Smooth muscle cell (in vitro differentiated cells): ENCODE measurements around the gene C2CD3. TPM values are rescaled to one million over a fixed set of nuclear protein-coding genes. Genes with fewer than 3 reads are reported as not detected.

Experiments used
- DNase-seq: peaks from one replicate; lab custom pipeline; 2025; ENCODE audit not compliant: unreplicated experiment; lab: John Stamatoyannopoulos, UW
- H2AFZ ChIP-seq: fragments of 200-600 bp; sonication (generic); 2 replicates; pipeline ENCODE4 v1.6.0; 2016; ENCODE audit warnings: antibody characterized with exemption, low read depth, mild to moderate bottlenecking
- H3F3A ChIP-seq: fragments of 200-600 bp; sonication (generic); 2 replicates; pipeline ENCODE4 v1.6.0; 2017; ENCODE audit warnings: antibody characterized with exemption, low read depth
- H3K27ac ChIP-seq: fragments of 200-600 bp; sonication (generic); 2 replicates; pipeline ENCODE4 v1.5.1; 2016; ENCODE audit warnings: low read depth, mild to moderate bottlenecking
- H3K27me3 ChIP-seq: fragments of 200-600 bp; sonication (generic); 2 replicates; pipeline ENCODE4 v1.6.1; 2016; ENCODE audit warnings: low read depth, mild to moderate bottlenecking
- H3K36me3 ChIP-seq: fragments of 200-600 bp; sonication (generic); 2 replicates; pipeline ENCODE4 v1.5.1; 2016; ENCODE audit warnings: low read depth
- H3K4me1 ChIP-seq: fragments of 200-600 bp; sonication (generic); 2 replicates; pipeline ENCODE4 v1.5.1; 2016; ENCODE audit warnings: low read depth
- H3K4me2 ChIP-seq: fragments of 200-600 bp; sonication (generic); 2 replicates; pipeline ENCODE4 v1.6.0; 2016; ENCODE audit warnings: mild to moderate bottlenecking
- H3K4me3 ChIP-seq: fragments of 200-600 bp; sonication (generic); 2 replicates; pipeline ENCODE4 v1.5.1; 2016; ENCODE audit warnings: mild to moderate bottlenecking
- H3K79me2 ChIP-seq: fragments of 200-600 bp; sonication (generic); 2 replicates; pipeline ENCODE4 v1.6.0; 2016; ENCODE audit warnings: low read depth, mild to moderate bottlenecking
- H3K9ac ChIP-seq: fragments of 200-600 bp; sonication (generic); 2 replicates; pipeline ENCODE4 v1.6.0; 2016; ENCODE audit warnings: low read depth
- H3K9me3 ChIP-seq: fragments of 200-600 bp; sonication (generic); replicated peaks from 2 replicates; pipeline ENCODE4 v1.5.1; 2016; ENCODE audit warnings: low read depth
- H4K20me1 ChIP-seq: fragments of 200-600 bp; sonication (generic); 2 replicates; pipeline ENCODE4 v1.6.0; 2016; ENCODE audit warnings: low read depth
- WGBS: methylation state at CpG from one replicate; pipeline ENCODE4 v1.1.7; 2016; ENCODE audit warnings: low lambda C conversion rate; 5-methylcytosine and 5-hydroxymethylcytosine counted together
- polyA plus RNA-seq: library from polyadenylated mRNA; unstranded; fragments of >200 nt; fragmentation: Nextera tagmentation; extraction: Ambion mirVana; gene quantifications from 2 replicates; pipeline ENCODE4 v1.2.1, GENCODE V29; 2016
- total RNA-seq: library from RNA; depleted of rRNA; stranded (reverse); fragments of >200 nt; gene quantifications from 2 replicates; pipeline ENCODE4 v1.2.3, GENCODE V29; 2014
- TF ChIP-seq, protein P1 (sequence below): fragments of 200-600 bp; sonication (generic); IDR thresholded peaks from 2 replicates; pipeline ENCODE4 v1.5.1; 2017; ENCODE audit warnings: borderline replicate concordance, mild to moderate bottlenecking, antibody characterized with exemption; ENCODE audit not compliant: insufficient read depth, poor library complexity, severe bottlenecking

The C2CD3 gene
- total and polyA plus RNA-seq, 2 experiments from 2014 or later = 4.9 to 24.1 TPM

DNA sequence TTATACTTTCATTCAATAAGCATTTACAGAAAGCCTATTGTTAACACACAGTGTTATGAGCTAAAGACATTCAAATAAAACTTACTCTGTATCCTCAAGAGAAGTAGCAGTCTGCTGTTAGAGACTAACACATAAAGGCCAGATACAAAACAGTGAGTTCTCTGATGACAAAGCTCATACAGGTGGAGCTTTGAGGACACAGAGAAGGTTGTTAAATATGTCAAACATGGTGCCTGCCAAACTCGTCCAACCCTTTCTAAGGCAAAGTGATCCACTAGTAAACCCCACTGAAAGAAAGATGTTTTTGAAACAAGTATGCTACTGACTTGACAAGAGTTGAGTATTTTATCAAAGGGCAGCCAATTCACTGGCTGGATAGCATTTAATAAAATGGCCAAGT is 70.1 kb downstream of the C2CD3 start:
- TF ChIP-seq, protein P1, sequence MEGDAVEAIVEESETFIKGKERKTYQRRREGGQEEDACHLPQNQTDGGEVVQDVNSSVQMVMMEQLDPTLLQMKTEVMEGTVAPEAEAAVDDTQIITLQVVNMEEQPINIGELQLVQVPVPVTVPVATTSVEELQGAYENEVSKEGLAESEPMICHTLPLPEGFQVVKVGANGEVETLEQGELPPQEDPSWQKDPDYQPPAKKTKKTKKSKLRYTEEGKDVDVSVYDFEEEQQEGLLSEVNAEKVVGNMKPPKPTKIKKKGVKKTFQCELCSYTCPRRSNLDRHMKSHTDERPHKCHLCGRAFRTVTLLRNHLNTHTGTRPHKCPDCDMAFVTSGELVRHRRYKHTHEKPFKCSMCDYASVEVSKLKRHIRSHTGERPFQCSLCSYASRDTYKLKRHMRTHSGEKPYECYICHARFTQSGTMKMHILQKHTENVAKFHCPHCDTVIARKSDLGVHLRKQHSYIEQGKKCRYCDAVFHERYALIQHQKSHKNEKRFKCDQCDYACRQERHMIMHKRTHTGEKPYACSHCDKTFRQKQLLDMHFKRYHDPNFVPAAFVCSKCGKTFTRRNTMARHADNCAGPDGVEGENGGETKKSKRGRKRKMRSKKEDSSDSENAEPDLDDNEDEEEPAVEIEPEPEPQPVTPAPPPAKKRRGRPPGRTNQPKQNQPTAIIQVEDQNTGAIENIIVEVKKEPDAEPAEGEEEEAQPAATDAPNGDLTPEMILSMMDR = no peak
- Histone ChIP-seq H3F3A (no peaks in the 10 kb centered on the region), H3K27ac (no peak overlapping the region), H3K36me3 (peaks cover 32% of the 10 kb centered on the region), H3K27me3 (no peaks in the 10 kb centered on the region), H2AFZ (no peak overlapping the region), H4K20me1 (no peaks in the 10 kb centered on the region), H3K4me2 (no peak overlapping the region), H3K9me3 (no peaks in the 10 kb centered on the region), H3K4me1 (no peaks in the 10 kb centered on the region), H3K4me3 (no peak overlapping the region), H3K79me2 (no peaks in the 10 kb centered on the region), H3K9ac (no peak overlapping the region)
- WGBS = 92% methylated on average over 1 of the region's 1 CpG
- no peak for DNase-seq

DNA sequence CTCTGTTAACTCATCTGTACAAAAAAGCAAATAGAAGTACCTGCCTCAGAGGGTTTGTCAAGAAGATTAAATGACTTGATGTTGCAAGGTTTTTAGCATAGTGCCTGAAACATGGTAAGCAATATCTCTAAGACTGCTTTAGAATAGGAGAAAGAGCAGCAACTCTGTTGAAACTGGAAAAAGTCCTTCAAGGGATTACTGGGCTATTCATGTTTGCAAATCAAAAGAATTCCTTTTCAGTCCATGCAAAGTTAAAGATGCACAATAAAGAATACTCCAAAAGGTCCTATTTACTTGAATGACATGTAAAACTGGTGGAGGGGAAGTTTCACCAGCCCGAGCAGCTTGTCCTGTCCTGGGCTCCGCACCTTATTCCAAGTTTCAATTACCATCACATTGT is 70.6 kb downstream of the C2CD3 start:
- no peak overlapping the region for H3K4me2 ChIP-seq
- no peaks in the 10 kb centered on the region for H3K79me2 ChIP-seq
- H3K9me3 ChIP-seq = no peaks in the 10 kb centered on the region
- H2AFZ ChIP-seq = no peak overlapping the region
- no peaks in the 10 kb centered on the region for H3K27me3 ChIP-seq
- TF ChIP-seq, protein P1 = no peak
- 97% methylated on average over 2 of the region's 2 CpGs for WGBS
- no peaks in the 10 kb centered on the region for H3K4me1 ChIP-seq
- DNase-seq = no peak
- H3F3A ChIP-seq = no peaks in the 10 kb centered on the region
- H3K9ac ChIP-seq = no peak overlapping the region
- peaks cover 29% of the 10 kb centered on the region for H3K36me3 ChIP-seq
- H4K20me1 ChIP-seq = no peaks in the 10 kb centered on the region
- H3K27ac ChIP-seq = no peak overlapping the region
- no peak overlapping the region for H3K4me3 ChIP-seq

DNA sequence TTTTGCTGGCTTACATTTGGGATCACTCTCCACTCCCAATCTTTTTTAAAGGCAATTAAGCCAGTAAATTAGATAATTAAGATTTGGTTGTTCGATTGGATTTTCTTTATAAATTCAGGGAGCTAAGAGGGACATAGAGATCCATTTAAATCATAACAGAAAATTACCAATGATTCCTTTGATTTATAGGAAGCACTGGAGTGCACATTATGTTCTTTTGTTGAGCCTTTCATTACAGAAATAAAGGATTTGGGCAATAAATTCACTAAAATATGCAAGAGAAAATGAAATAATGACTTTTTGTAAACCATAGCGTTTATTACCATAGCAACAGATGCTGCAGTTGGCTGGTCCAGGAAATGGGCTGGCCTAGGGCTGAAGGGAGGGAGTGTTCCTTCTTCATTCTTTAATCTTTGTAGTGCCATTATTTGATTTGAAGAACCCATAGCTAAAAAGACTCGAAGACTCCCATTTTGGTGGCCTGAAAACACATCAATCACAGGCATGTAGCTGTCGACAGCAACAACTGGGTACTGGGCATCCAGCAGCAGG is 73.0 kb downstream of the C2CD3 start:
- no peak overlapping the region for H2AFZ ChIP-seq
- peaks cover 21% of the 10 kb centered on the region for H3K36me3 ChIP-seq
- no peak overlapping the region for H3K4me2 ChIP-seq
- H3K4me3 ChIP-seq = no peak overlapping the region
- H3K79me2 ChIP-seq = no peaks in the 10 kb centered on the region
- TF ChIP-seq, protein P1 = no peak
- H3K4me1 ChIP-seq = no peaks in the 10 kb centered on the region
- H3K9me3 ChIP-seq = no peaks in the 10 kb centered on the region
- no peaks in the 10 kb centered on the region for H3K27me3 ChIP-seq
- no peak overlapping the region for H3K9ac ChIP-seq
- H4K20me1 ChIP-seq = no peaks in the 10 kb centered on the region
- DNase-seq = no peak
- H3F3A ChIP-seq = no peaks in the 10 kb centered on the region
- 96% methylated on average over 4 of the region's 4 CpGs for WGBS
- no peak overlapping the region for H3K27ac ChIP-seq

GRCh38 chr11:74094393-74094792 is 76.4 kb downstream of the C2CD3 start:
- Histone ChIP-seq H3K9me3 (no peaks in the 10 kb centered on the region), H3K4me3 (no peak overlapping the region), H3K36me3 (peaks cover 11% of the 10 kb centered on the region), H3K4me2 (no peak overlapping the region), H3K4me1 (no peaks in the 10 kb centered on the region), H2AFZ (no peak overlapping the region), H3K27me3 (no peaks in the 10 kb centered on the region), H3K27ac (no peak overlapping the region), H3F3A (no peaks in the 10 kb centered on the region), H4K20me1 (no peaks in the 10 kb centered on the region), H3K9ac (no peak overlapping the region), H3K79me2 (no peaks in the 10 kb centered on the region)
- TF ChIP-seq, protein P1 = no peak
- no peak for DNase-seq
- 91% methylated on average over 4 of the region's 4 CpGs for WGBS
